HEK293T (cell line): ENCODE measurements around the gene PPFIA3.

Experiments used
- CTCF ChIA-PET: fragments of 350-600 bp; formaldehyde crosslinking; extraction: SDS; loops from one replicate; lab custom pipeline; 2021; ENCODE audit warnings: antibody characterized with exemption, inconsistent platforms; lab: Yijun Ruan, JAX
- POLR2A ChIA-PET: fragments of 350-600 bp; formaldehyde crosslinking; extraction: SDS; loops from one replicate; lab custom pipeline; 2020; ENCODE audit warnings: antibody characterized with exemption, inconsistent platforms; lab: Yijun Ruan, JAX
- DNase-seq: peaks from one replicate; pipeline ENCODE4 v3.0.0; 2012; ENCODE audit warnings: mixed read lengths; ENCODE audit errors: extremely low spot score
- ARNT ChIP-seq: fragments of 450-650 bp; IDR thresholded peaks from 2 replicates; pipeline ENCODE4 v1.6.1; 2017; ENCODE audit warnings: mild to moderate bottlenecking
- BHLHE40 ChIP-seq: fragments of 450-650 bp; IDR thresholded peaks from 2 replicates; pipeline ENCODE4 v1.6.1; 2016; ENCODE audit warnings: mild to moderate bottlenecking, moderate library complexity, borderline replicate concordance
- CTBP1 ChIP-seq: fragments of 450-650 bp; IDR thresholded peaks from 2 replicates; pipeline ENCODE4 v1.6.1; 2016; ENCODE audit warnings: borderline replicate concordance
- ELF4 ChIP-seq: fragments of 450-650 bp; IDR thresholded peaks from 2 replicates; pipeline ENCODE4 v1.6.1; 2017; ENCODE audit warnings: antibody characterized with exemption
- FOXA1 ChIP-seq: fragments of 450-650 bp; IDR thresholded peaks from 2 replicates; pipeline ENCODE4 v1.6.1; 2016; ENCODE audit warnings: mild to moderate bottlenecking
- FOXK2 ChIP-seq: fragments of 450-650 bp; IDR thresholded peaks from 2 replicates; pipeline ENCODE4 v1.6.1; 2016; ENCODE audit warnings: mild to moderate bottlenecking
- FOXM1 ChIP-seq: fragments of 450-650 bp; IDR thresholded peaks from 2 replicates; pipeline ENCODE4 v1.6.1; 2017; ENCODE audit warnings: mild to moderate bottlenecking, borderline replicate concordance
- HDGF ChIP-seq: fragments of 450-650 bp; IDR thresholded peaks from 2 replicates; pipeline ENCODE4 v1.6.1; 2017; ENCODE audit warnings: antibody characterized with exemption, borderline replicate concordance
- L3MBTL2 ChIP-seq: fragments of 450-650 bp; conservative IDR thresholded peaks from 2 replicates; pipeline ENCODE4 v1.6.1; 2016; ENCODE audit warnings: mild to moderate bottlenecking
- LEF1 ChIP-seq: fragments of 450-650 bp; IDR thresholded peaks from 2 replicates; pipeline ENCODE4 v1.6.1; 2017; ENCODE audit warnings: mild to moderate bottlenecking, borderline replicate concordance
- NFRKB ChIP-seq: fragments of 450-650 bp; IDR thresholded peaks from 2 replicates; pipeline ENCODE4 v1.6.1; 2016; ENCODE audit warnings: mild to moderate bottlenecking, moderate library complexity
- SP1 ChIP-seq: fragments of 450-650 bp; IDR thresholded peaks from 2 replicates; pipeline ENCODE4 v1.6.1; 2017
- SUZ12 ChIP-seq: fragments of 450-650 bp; IDR thresholded peaks from 2 replicates; pipeline ENCODE4 v1.6.1; 2016; ENCODE audit warnings: mild to moderate bottlenecking
- TARDBP ChIP-seq: fragments of 450-650 bp; IDR thresholded peaks from 2 replicates; pipeline ENCODE4 v1.6.1; 2016
- ZNF384 ChIP-seq: fragments of 450-650 bp; IDR thresholded peaks from 2 replicates; pipeline ENCODE4 v1.6.1; 2016
- TF ChIP-seq, protein P1 (sequence below): fragments of 450-650 bp; IDR thresholded peaks from 2 replicates; pipeline ENCODE4 v1.6.1; 2016

Gene PPFIA3

DNA sequence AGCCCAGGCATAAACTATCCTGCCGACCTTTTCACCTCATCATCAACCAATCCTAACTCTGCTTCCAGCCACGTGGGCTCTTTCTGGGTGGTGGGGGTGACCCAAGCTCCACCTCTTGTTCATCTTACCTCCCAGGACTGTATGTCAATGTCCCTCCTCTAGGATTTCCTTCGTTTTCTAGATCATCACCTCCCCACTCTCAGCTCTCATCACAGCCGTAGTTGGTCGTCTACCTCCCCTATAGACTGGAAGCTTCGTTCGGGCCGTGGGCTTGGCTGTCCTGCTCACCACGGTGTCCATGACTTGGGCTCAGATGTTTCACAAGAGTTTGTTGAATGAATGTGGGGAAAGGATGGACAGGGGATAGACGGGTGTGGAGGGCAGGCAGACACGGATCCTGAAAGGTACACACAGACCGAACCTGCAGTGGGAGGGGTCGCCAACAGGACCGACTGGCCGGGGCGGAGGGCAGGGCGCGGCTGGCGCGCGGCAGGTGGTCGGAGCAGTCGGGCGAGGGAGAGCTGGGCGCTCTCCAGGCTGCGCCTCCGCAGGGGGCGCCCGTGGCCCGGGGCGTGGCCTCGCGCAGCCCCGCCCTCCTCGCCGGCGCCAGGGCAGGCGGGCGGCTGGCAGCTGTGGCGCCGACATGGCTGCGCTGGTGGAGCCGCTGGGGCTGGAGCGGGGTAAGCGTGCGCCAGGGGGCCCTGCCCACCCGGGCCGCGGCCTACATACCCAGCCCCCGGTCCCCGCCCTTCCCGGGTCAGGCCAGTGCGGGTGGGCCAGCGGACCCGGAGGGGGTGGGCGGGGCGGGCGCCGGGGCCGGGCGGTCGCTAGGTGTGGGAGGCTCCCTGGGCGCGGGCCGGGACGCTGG is 5.3 kb upstream of the PPFIA3 start, which contains the start of gene LIN7B:
LIN7B (plus strand) TSS at position 609 of the 868 bp plus-strand sequence; CDS start at position 644, 35 bp downstream.
- CTCF ChIA-PET = interaction anchor here (0.6 to 1.9 kb wide), 3 partner anchors 11 to 121 kb away, joined by 3 to 12 read pairs (median 5); partner anchors contain the start of genes GYS1 and RUVBL2

DNA sequence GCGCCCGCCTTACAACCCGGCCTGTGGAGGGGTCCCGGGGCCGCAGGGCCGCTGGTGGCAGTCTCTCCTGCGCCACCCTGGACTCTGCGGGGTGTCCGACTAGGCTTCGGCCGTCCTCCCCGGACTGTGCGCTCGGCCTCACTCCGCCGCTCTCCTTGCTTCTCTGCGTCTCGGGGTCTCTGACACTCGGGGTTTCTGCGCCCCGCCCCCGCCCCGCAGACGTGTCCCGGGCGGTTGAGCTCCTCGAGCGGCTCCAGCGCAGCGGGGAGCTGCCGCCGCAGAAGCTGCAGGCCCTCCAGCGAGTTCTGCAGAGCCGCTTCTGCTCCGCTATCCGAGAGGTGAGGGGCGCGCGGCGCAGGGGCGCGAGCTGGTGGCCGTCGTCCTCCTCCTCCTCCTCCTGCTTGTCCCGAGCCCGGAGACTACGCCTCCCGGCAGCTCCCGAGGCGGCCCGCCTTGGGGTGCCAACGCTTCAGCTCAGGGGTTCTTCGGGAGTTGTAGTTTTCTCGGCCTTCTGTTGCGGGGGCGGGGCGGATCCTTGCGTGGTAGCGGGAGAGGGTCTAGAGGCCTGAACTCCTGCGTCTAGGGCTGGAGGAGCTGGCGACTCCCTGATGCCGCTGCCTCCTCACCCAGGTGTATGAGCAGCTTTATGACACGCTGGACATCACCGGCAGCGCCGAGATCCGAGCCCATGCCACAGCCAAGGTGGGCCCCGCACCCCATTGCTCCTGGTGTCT is 4.5 kb upstream of the PPFIA3 start:
- TF ChIP-seq ELF4 (no peak), ARNT (no peak), L3MBTL2 (peak; percentile 31; the same call in 1 of the 2 replicates), FOXM1 (no peak), SP1 (no peak), SUZ12 (no peak), CTBP1 (no peak), LEF1 (no peak)
- ChIA-PET CTCF (interaction anchor here (0.6 to 1.9 kb wide), 3 partner anchors 17 to 121 kb away, joined by 4 to 12 read pairs (median 5); partner anchors contain the start of genes GYS1 and RUVBL2), POLR2A (interaction anchor here (0.6 to 2.4 kb wide), 9 partner anchors 8 to 49 kb away, joined by 3 to 16 read pairs (median 7); no protein-coding TSS in a partner anchor)
- DNase-seq = peak; percentile 47

More for the DNA sequence above, 5.3 kb upstream of the PPFIA3 start, which contains the start of gene LIN7B:
- peak; percentile 86 for DNase-seq
- POLR2A ChIA-PET = interaction anchor here (0.6 to 2.4 kb wide), 10 partner anchors 7 to 49 kb away, joined by 3 to 16 read pairs (median 5); no protein-coding TSS in a partner anchor
- TF ChIP-seq, protein P1, sequence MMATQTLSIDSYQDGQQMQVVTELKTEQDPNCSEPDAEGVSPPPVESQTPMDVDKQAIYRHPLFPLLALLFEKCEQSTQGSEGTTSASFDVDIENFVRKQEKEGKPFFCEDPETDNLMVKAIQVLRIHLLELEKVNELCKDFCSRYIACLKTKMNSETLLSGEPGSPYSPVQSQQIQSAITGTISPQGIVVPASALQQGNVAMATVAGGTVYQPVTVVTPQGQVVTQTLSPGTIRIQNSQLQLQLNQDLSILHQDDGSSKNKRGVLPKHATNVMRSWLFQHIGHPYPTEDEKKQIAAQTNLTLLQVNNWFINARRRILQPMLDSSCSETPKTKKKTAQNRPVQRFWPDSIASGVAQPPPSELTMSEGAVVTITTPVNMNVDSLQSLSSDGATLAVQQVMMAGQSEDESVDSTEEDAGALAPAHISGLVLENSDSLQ = peak; percentile 60
- no peak for TF ChIP-seq NFRKB
- TF ChIP-seq HDGF = no peak
- peak; percentile 48; the same call in 1 of the 2 replicates for TF ChIP-seq L3MBTL2

DNA sequence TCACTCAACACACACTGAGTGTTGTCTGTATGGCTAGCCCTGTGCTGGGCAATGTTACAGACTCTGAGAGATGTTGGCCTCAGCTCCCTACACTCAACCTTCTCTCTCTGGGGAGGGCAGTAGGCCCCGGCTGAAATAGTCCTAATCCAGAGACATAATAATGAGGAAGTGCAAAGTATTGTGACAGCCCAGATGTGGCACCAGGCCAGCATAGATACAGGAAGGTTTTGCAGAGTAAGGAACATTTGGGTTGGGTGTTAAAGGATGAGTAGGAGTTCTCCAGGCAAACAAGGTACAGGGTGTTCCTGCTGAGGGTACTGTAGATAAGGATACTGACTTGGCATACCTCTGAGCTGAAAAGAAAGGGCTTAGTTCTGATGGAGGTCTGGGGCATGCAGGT is 2.8 kb upstream of the PPFIA3 start:
- POLR2A ChIA-PET = no interaction called here
- CTCF ChIA-PET = interaction anchor here (0.7 kb wide), 1 partner anchor 19 kb away, joined by 3 read pairs; no protein-coding TSS in a partner anchor
- DNase-seq = no peak
- TF ChIP-seq FOXM1 = no peak
- TF ChIP-seq ZNF384 = no peak
- no peak for TF ChIP-seq NFRKB
- TF ChIP-seq SP1 = no peak
- no peak for TF ChIP-seq L3MBTL2
- no peak for TF ChIP-seq BHLHE40
- TF ChIP-seq ELF4 = no peak
- no peak for TF ChIP-seq LEF1
- no peak for TF ChIP-seq FOXA1
- TF ChIP-seq, protein P1 = no peak
- TF ChIP-seq SUZ12 = no peak
- TF ChIP-seq CTBP1 = no peak
- no peak for TF ChIP-seq FOXK2
- no peak for TF ChIP-seq ARNT

DNA sequence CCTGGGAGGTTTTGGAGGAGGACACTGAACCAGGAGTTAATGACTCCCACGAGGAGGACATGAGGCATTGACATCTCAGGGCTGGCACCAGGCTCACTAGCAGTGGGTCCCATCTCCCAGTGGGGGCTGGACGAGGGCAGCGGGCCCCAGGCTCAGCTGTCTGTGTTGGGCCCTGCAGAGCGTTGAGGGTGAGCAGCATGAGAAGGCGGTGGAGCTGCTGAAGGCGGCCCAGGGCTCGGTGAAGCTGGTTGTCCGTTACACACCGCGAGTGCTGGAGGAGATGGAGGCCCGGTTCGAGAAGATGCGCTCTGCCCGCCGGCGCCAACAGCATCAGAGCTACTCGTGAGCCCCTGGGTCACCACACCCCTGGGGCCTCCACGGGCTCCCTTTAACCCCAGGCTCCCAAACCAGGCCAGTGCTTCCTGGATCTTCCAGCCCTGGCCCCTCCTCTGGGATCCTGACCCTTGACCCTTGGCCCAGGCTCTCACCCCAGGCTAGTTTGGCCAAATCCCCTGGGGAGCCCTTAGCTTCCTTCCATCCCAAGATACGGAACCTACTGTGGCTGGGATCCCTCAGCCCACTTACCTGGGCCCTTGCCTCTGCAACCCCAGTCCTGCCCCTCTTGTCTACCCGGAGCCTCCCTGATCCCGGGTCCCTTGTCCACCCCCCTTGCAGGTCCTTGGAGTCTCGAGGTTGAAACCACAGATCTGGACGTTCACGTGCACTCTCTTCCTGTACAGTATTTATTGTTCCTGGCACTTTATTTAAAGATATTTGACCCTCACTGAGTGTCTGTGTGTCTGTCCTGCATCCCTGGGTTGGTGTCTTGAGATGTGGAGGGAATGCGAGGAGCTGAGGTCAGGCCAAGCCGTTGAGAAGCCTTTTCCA is 1.4 kb upstream of the PPFIA3 start:
- POLR2A ChIA-PET = interaction anchor here (1.0 to 1.5 kb wide), 4 partner anchors 10 to 32 kb away, joined by 3 to 7 read pairs (median 4); no protein-coding TSS in a partner anchor
- TF ChIP-seq SUZ12 (no peak), BHLHE40 (no peak)
- no peak for DNase-seq
- CTCF ChIA-PET = interaction anchor here (0.6 to 1.1 kb wide), 2 partner anchors 12 to 45 kb away, joined by 3 read pairs; no protein-coding TSS in a partner anchor

DNA sequence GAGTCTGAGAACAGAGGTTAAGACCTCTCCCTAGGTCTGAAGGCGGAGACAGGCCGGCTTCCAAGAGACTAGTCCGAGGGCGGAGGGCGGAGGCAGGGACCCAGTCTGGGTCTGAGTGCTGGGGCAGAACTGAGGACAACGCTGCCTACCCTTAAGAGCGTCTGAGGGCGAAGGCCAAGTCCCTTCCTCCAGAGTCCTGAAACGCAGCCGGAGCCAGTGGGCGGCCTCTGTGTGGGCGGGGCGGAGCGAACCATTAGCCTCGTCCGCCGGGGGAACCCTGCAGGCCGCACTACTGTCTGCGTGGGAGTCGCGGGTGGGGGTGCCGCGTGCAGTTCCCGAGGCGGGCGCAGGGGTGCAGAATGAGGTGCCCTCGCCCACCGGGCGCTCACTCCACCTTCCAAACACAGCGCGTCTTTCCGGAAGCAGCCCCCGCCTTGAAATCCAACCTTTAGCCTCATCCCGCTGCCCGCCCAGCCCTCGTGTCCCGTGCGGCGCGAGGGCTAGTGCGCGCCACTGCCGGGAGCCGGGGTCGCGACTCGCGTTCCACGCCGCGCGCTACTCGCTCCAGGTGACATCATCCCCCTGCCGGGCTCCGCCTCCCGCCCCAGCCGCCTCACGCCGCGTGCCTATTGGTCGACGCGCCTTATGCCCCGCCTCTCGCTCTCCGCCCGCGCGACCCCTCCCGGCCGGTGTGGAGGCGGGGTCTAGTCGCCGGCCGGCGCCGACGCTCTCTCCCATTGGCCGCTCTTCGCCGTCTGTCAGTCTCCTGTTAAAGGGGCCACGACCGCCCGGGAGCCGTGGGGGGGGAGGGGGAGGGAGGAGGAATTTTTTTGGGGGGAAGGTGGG is 556 bp upstream of the PPFIA3 start, which contains the start of gene C19orf73:
C19orf73 (minus strand) TSS at position 579 of the 846 bp plus-strand sequence; CDS start at position 458, 121 bp downstream.
- ChIA-PET CTCF (interaction anchor here (1.1 kb wide), 1 partner anchor 13 kb away, joined by 3 read pairs; no protein-coding TSS in a partner anchor), POLR2A (interaction anchor here (1.5 kb wide), 2 partner anchors 9 to 24 kb away, joined by 6 to 7 read pairs; no protein-coding TSS in a partner anchor)
- DNase-seq = peak; percentile 98
- TF ChIP-seq TARDBP = peak; percentile 93
- TF ChIP-seq SP1 = no peak
- peak; percentile 97 for TF ChIP-seq L3MBTL2
- TF ChIP-seq CTBP1 = no peak
- no peak for TF ChIP-seq ARNT
- no peak for TF ChIP-seq ZNF384
- TF ChIP-seq, protein P1 = peak; percentile 97
- no peak for TF ChIP-seq HDGF
- TF ChIP-seq FOXM1 = no peak
- no peak; the same call in 1 of the 2 replicates for TF ChIP-seq BHLHE40
- TF ChIP-seq FOXA1 = no peak
- no peak for TF ChIP-seq NFRKB
- TF ChIP-seq ELF4 = no peak; the same call in 1 of the 2 replicates
- no peak for TF ChIP-seq FOXK2
- no peak; the same call in 1 of the 2 replicates for TF ChIP-seq LEF1
- no peak for TF ChIP-seq SUZ12
